Stimulated activated CD4-positive, alpha-beta T cell treated with anti-CD3 and anti-CD28 coated beads, Interleukin-12 subunit alpha, Interleukin-12 subunit beta, amount 100 ng/mL, for 48 hours (primary cell): ENCODE measurements around the gene HINT3.
A peak's percentile ranks its signal among the peaks of the same experiment; 100 is the strongest.
"Not testable (repeated sequence)": the region's sequence is repeated elsewhere in the genome, so short reads cannot be mapped to it uniquely, and the experiment has no call there.

Experiments
- DNase-seq, 3 donors: peaks; one replicate each; pipeline ENCODE4 v3.0.0-alpha.2; 2020; ENCODE audit warnings: low read depth in 2 of 3, low spot score in 1 of 3

The HINT3 gene

GRCh38 chr6:125939791-125940190, 16.8 kb upstream of the HINT3 start:
- DNase-seq, result no peak

DNA sequence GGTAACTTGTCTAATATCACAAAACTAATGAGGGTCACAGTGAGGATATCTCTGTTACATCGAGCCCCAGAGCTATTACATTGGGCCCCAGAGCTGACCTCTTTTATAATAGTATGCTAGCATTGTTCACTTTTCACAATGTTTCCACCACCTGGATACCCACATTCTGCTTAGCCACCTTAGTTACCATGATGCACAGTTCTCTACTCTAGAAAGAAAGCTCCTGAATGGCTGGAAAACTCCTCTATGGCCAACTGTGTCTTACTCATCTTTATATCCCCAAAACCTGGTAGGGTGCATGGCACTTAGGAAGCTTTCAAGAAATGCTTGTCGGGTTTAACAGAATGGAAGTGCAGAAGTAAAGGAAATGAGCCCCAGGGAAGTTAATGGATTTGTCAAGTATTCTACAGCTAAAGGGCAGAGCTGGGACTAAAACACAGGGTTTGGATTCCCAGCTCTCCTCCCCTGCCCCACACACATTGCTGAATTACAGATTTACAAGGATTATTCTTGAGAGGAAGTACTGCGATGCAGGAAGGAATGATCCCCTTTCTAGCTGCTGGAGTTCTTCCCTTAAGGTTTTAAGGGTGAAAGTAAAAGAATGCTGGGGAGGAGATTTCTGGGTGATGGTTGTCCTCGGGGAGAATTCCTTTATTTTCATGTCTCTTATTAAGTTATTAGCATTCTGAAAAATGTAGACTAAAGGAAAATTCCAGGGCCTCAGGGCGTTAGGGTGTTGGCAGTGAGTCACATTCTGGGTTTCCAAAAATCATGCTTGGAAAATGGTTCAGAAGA, 16.1 kb upstream of the HINT3 start:
- no peak for DNase-seq

GRCh38 chr6:125942672-125943527, 13.7 kb upstream of the HINT3 start:
- no peak for DNase-seq

- DNase-seq, result no peak
Measured at GRCh38 chr6:125943528-125944433, 12.8 kb upstream of the HINT3 start.

DNA sequence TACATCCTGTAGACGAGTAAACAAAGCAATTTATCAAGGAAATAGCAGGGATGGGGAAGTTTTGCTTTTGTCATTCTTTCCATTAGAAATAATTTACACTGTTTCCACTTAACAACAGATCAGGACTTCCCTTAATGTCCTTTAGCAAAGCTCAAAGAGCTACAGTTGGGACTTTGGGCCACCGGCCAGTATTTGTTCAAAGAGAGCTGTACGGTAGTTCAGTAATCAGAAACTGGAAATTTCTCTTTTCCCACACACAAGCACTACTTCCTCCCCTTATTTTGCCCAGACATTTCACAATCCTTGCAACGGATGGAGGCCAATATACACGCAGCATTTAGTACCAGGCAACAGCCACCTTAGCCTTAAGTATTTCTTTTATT, 12.1 kb upstream of the HINT3 start:
- DNase-seq, result no peak

DNA sequence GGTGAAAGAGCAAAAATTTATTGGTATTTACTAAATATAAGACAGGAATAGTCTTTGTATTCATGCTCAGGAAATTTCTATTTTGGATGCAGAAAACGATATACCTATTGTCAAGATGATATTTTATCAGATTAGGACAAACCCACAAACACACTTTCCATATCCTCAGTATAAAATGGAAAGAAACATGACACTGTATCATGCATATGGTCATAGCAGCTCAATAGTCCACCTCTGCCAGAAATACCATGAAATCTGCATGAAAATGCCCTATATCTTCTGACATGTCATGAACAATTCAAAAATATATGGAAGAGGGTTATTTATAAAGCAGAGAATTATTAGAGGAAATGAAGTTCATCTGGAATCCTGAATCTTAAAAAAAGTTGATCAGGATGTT, 11.7 kb upstream of the HINT3 start:
- DNase-seq, result no peak

- no peak for DNase-seq
Measured at GRCh38 chr6:125945378-125946141, 11.0 kb upstream of the HINT3 start.

DNA sequence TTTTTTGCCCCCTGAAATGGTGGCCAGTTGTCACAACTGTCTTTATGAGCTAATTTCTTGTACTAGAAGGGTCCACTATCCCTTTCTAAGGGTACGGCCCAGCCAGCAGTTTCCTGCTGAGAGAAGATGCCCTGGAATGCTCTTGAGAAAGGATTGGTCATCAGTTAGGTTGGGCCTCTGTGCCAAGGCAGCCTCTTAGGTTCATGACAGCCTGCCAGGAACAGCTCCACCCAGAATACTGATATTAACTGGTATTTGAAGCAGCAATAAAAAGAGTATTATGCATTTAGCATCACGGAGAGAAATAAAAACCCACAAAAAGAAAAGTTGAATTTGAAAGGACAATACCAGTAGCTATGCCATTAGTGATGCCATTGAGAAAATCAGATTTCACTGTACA, 9.0 kb upstream of the HINT3 start:
- no peak for DNase-seq

DNA sequence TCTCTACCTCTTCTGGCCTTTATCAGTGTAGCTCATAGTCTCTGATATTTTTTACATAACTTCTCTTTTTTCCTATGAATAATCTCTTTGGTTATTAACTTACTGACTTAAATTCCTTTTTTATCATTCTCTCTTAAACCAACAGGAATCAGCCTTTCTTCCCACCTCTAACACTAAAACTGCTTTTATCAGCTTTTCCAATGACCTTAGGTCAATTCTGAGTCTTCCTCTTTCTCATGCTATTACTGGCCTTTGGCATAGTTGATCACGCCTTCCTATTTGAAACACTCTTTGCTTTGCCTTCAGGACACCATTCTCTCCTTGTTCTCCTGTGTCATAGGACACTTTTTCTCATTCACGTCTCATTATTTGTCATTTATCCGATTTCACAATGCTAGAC, 8.1 kb upstream of the HINT3 start:
- no peak for DNase-seq

- DNase-seq, result no peak
Measured at GRCh38 chr6:125949069-125949468, 7.5 kb upstream of the HINT3 start.

DNA sequence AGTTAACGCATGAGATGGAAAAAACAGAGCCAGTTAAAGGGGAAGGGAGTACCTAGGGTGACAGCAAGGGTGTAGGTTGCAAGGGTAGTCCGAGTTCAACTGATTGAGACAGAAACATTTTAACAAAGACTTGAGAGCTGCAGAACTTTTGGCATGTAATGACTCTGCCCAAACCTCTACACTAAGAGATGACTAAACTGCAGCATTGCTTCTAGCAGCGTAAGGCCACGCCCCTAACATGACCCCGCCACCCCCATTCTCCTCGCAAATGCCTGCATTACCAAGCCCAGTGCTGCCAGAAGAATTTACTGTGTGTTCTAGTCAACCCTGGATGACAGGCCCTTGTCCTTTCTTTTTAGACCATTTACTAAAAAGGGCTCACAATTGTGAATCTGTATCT, 6.3 kb upstream of the HINT3 start:
- DNase-seq, result no peak

GRCh38 chr6:125950716-125951115, 5.9 kb upstream of the HINT3 start:
- DNase-seq, result not testable (repeated sequence)

DNA sequence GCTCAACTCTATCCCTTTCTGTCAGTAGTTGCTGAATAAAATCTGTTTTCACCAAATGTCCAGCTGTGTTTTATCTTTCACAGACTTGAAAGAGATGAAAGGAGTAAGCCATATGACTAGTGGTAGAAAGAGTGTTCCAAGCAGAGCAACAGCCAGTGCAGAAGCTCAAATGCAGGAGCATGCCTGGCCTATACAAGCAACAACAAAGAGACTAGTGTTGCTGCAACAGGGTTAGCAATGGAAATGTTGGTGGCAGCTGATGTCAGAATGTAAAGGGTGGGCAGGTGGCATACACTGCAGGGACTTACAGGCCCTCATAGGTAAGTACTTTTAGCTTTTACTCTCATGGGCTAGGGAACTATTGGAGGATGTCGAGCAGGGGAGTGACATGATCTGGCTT, 5.2 kb upstream of the HINT3 start:
- DNase-seq, result no peak

DNA sequence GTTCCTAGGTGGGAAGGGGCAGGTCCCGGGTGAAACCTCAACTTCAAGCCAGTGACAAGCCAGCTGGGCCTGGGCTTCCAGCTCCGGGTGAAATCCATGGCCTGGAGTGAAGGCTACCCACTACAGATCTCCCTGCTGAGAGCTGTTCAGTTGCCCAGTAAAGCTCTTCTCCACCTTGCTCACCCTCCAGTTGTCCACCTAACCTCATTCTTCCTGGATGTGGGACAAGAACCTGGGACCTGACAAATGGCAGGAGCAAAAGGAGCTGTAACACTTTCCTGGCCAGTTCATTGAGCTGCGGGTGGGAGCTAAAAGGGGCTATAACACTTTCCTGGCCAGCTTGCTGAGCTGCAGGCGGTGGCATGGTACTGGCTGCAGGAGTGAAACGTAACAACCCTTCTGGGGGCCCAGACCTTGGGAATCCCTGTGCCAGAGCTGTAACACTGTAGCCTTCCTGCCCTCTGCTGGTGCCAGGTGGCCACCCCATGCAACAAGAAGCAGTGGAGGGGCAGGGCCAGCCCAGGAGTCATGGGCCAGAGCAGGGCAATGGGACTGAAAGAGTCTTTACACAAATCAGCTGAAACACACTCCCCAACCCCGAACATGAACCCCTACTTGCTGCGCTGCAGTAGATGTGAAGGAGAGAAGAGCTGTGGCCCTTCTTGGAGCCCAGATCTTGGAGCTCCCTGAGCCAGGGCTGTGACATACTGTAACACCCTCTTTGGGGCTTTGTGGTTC, 3.6 kb upstream of the HINT3 start:
- DNase-seq, result peak in 1 of 3 donors; percentile 10

DNA sequence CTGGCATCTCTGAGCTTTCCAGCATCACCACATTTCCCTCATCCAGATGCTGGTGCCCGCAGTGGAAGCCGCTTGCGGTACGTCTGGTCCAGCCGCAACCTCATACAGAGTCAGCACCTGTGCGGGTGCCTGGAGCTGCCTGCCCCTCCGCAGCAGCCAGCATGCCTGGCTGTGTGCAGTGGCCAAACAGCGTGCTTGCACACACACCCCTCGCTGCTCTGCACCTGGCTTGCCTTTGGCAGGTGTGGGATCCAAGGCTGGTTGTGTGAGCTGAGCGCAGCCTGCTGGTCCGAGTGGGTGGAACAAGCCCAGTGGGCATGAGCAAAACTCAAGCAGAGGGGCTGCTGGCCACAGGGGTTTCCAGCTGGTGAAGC, 3.1 kb upstream of the HINT3 start:
- no peak for DNase-seq

- no peak for DNase-seq
Measured at GRCh38 chr6:125954735-125955339, 1.7 kb upstream of the HINT3 start.

- DNase-seq, result no peak
Measured at GRCh38 chr6:125955973-125956372, 597 bp upstream of the HINT3 start.

- DNase-seq, result no peak
Measured at GRCh38 chr6:125957391-125957693, 772 bp downstream of the HINT3 start.

DNA sequence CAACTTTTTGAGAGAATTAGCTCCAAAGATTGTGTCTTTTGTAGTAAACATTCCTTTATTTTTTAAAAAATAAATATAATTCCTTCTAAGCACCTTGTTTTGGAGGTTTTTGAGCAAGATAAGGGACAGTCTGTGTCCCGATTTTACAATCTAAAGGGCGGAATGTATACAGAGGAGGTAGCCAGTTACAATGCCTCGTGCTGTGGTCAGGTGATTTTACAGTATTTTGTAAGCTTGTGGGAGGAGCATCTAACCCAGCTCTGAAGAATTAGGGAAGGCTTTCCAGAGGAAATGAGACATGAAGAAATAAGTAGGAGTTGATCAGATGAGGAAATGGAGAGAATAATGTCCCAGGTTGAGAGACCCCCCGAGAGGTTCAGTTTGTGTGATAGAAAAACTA, 1.3 kb downstream of the HINT3 start:
- no peak for DNase-seq

DNA sequence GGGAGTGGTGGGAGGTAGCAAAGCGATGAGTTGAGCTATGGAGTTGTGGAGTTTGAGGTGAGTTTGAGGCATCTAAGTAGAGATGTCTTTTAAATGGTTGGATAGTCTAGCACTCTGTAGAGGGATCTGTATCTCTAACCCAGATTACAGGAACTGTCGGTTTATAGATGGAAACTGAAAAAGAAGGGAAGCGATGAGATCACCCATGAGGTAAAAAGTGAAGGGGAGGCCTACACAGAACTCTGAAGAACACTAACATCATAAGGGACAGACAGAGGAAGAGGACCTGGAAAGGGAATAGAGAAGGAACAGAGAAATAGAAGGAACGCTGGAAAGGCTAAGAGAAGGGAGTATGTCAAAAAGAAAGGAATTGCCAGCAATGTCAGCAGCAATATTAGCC, 2.5 kb downstream of the HINT3 start:
- no peak for DNase-seq
